Lung (tissue), 12 donors: ENCODE results near the gene BCAS3. TPM values are rescaled to one million over a fixed set of nuclear protein-coding genes. Genes with fewer than 3 reads are reported as not detected.
A peak's percentile ranks its signal among the peaks of the same experiment; 100 is the strongest.

ENCODE experiments used
- ATAC-seq: fragments of 200-7000 bp; cut with Tn5 transposase; one replicate; pipeline ENCODE4 v1.9.1; 2020; ENCODE audit warnings: moderate number of reproducible peaks; ENCODE audit not compliant: insufficient read depth, low FRiP score
- DNase-seq, 3 donors: peaks; one replicate each; pipeline ENCODE4 v3.0.0-alpha.2; 2013 to 2017
- H3K27ac ChIP-seq, 2 donors: one replicate each; pipeline ENCODE4 v1.5.1; 2013; ENCODE audit warnings: mild to moderate bottlenecking in 2 of 2, moderate library complexity in 2 of 2, control low read depth in 1 of 2, inconsistent platforms in 1 of 2, low read depth in 1 of 2, low read length in 1 of 2
- H3K27me3 ChIP-seq, 3 donors: one replicate each; pipeline ENCODE4 v1.5.1; 2013; ENCODE audit warnings: low read length in 2 of 3; ENCODE audit not compliant: control insufficient read depth in 3 of 3, insufficient read depth in 3 of 3
- H3K36me3 ChIP-seq, 4 donors: one replicate each; pipeline ENCODE4 v1.5.1; 2013; ENCODE audit warnings: low read length in 4 of 4, mild to moderate bottlenecking in 1 of 4, moderate library complexity in 1 of 4; ENCODE audit not compliant: control insufficient read depth in 4 of 4, insufficient read depth in 4 of 4
- H3K4me1 ChIP-seq, 5 donors: one replicate each; pipeline ENCODE4 v1.5.1; 2013; ENCODE audit warnings: low read length in 5 of 5, mild to moderate bottlenecking in 2 of 5, moderate library complexity in 1 of 5; ENCODE audit not compliant: control insufficient read depth in 5 of 5, insufficient read depth in 5 of 5
- H3K4me3 ChIP-seq: one replicate; pipeline ENCODE4 v1.5.1; 2013; ENCODE audit warnings: mild to moderate bottlenecking, control low read depth, moderate library complexity
- H3K9ac ChIP-seq, 2 donors: one replicate each; pipeline ENCODE4 v1.5.1; 2013; ENCODE audit warnings: low read length in 2 of 2, control low read depth in 1 of 2; ENCODE audit not compliant: insufficient read depth in 1 of 2
- H3K9me3 ChIP-seq, 4 donors: one replicate each; pipeline ENCODE4 v1.5.1; 2013; ENCODE audit warnings: low read length in 3 of 4, mild to moderate bottlenecking in 1 of 4, moderate library complexity in 1 of 4; ENCODE audit not compliant: control insufficient read depth in 4 of 4, insufficient read depth in 3 of 4
- WGBS, 2 donors: extraction: QIAGEN DNeasy Blood & Tissue Kit; methylation state at CpG; one replicate each; pipeline ENCODE4 v1.1.7; 2013; 5-methylcytosine and 5-hydroxymethylcytosine counted together
- polyA plus RNA-seq, 2 donors: library from polyadenylated mRNA; stranded (reverse); fragments of 200-250 nt; gene quantifications; one replicate each; pipeline ENCODE4 v1.2.1, GENCODE V29; 2013
- total RNA-seq, 2 donors: library from RNA; depleted of rRNA in 1 of 2; stranded (reverse); fragments of >200 nt in 1 of 2; gene quantifications; one replicate each; pipeline ENCODE4 v1.2.1, GENCODE V29; 2014 to 2021
- TF ChIP-seq, protein P1 (sequence below): IDR thresholded peaks from 2 replicates; pipeline ENCODE4 v1.5.1; 2012; ENCODE audit warnings: mild to moderate bottlenecking; ENCODE audit errors: control extremely low read depth, extremely low read depth
- donor health status: control.
- donor health status: control.
- donor health status: Bipolar disorder and iron deficiency.
- donor health status: healthy.
- donor health status: DM: yes; HTN: yes; CAD: no.

Gene BCAS3
- total and polyA plus RNA-seq, 4 donors: 4.0 to 101 (median 20.3) TPM

GRCh38 chr17:61296058-61296457, 618.4 kb downstream of the BCAS3 start:
- Histone ChIP-seq H3K9me3 (no peaks in the 10 kb centered on the region), H3K9ac (no peak overlapping the region), H3K27ac (no peak overlapping the region), H3K4me1 (peaks cover 6 to 58% (median 13%) of the 10 kb centered on the region in 5 donors), H3K27me3 (no peaks in the 10 kb centered on the region), H3K36me3 (no peaks in the 10 kb centered on the region), H3K4me3 (no peak overlapping the region)
- no peak for DNase-seq
- WGBS, 2 donors: 94 to 96% methylated on average over 2 of the region's 2 CpGs
- no peak for ATAC-seq
- TF ChIP-seq, protein P1, sequence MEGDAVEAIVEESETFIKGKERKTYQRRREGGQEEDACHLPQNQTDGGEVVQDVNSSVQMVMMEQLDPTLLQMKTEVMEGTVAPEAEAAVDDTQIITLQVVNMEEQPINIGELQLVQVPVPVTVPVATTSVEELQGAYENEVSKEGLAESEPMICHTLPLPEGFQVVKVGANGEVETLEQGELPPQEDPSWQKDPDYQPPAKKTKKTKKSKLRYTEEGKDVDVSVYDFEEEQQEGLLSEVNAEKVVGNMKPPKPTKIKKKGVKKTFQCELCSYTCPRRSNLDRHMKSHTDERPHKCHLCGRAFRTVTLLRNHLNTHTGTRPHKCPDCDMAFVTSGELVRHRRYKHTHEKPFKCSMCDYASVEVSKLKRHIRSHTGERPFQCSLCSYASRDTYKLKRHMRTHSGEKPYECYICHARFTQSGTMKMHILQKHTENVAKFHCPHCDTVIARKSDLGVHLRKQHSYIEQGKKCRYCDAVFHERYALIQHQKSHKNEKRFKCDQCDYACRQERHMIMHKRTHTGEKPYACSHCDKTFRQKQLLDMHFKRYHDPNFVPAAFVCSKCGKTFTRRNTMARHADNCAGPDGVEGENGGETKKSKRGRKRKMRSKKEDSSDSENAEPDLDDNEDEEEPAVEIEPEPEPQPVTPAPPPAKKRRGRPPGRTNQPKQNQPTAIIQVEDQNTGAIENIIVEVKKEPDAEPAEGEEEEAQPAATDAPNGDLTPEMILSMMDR: no peak

DNA sequence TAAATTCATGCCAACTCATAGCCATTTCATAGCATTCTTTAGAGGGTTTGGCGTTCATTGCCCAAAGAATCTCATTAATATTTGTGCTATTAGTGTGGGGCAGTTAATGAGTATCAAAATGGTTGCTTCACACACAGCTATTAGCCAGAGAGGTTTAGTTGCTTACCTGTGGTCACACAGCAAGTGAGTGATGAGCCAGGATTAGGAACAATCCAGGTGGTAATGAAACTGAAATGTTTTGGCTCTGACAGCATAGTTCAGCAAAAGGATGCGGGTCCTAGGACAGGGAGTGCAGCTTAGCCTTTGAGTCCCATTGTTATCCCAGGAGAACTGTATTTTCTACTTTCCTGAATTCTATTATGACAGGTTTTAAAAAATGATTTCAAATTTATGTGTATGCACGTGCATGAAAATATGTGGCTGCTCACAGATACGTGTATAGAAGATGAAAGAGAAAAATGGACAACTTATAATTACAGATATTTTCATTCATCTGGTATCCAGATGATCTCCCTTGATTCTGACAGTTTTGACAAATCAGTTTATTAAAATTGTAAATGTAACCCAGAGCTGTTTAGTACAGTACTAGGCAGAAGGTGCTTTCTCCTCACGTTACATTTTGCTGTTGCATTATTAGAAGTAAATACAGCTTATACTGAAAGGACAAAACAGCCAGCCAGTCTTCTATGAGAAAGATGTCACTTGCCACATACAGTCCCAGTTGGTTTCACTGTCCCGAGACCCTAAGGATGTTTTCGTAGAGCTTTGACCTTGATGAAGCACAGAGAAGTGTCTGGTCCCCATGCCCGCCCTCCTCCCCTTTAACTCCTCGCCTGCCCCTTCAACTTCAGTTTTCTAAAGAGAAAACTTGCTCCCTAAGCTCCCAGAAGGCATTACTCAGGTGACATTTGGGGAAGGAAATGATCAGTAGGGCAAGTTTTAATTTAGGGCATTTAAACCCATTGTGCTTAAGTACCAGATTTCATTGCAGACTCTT, 622.2 kb downstream of the BCAS3 start:
- Histone ChIP-seq H3K27me3 (no peaks in the 10 kb centered on the region), H3K9ac (no peak overlapping the region), H3K36me3 (no peaks in the 10 kb centered on the region), H3K27ac (no peak overlapping the region), H3K4me3 (no peak overlapping the region), H3K4me1 (peaks cover 0 to 40% (median 10%) of the 10 kb centered on the region in 5 donors), H3K9me3 (no peaks in the 10 kb centered on the region)
- no peak for DNase-seq
- WGBS, 2 donors: 87 to 92% methylated on average over 9 of the region's 9 CpGs
- TF ChIP-seq, protein P1: no peak
- ATAC-seq: no peak

DNA sequence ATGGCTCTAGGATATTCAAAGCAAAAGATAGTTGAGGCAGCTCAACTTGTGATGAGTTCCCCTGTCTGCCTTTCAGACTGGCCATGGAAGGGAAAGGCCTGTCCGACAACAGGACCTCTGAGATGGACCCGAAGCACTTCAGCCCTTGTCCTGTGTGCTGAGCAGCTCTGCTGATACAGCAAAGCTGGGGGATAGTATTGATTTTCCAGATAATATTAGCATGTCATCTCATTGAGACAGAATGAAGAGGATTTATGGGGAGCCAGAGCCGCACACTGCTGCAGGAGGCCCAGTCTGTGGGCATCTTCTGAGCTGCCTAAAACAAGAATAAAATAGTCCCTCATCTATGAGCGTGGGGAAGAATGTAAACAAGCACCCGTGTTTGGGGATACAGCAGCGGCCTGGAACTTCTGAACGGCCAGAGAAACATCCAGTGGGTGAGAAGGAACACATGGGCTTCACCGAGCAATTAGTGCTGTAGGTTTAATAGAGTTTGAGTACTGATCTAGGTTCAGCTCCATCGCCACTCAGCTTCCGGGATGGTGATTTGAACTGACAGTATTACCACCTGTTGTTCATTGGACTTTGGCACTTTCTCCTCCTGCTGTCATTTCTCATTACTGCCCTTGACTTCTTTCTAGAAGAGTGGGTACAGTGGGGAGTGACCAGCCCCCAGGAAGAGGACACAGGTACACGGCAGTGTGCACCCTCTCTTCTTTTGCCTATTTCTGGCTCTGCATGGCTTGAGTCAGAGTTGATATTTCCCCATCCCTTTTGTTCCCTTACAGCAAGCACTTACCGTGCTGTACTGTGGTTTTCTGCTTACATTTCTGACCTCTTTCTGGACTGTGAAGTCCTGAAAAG, 625.5 kb downstream of the BCAS3 start:
- 86% methylated on average over 12 of the region's 12 CpGs for WGBS, 2 donors
- peak in 1 of 3 donors; percentile 55 for DNase-seq
- Histone ChIP-seq H3K4me3 (no peak overlapping the region), H3K27ac (no peak overlapping the region), H3K4me1 (peaks cover 0 to 44% (median 10%) of the 10 kb centered on the region in 5 donors), H3K9me3 (no peaks in the 10 kb centered on the region), H3K9ac (no peak overlapping the region), H3K27me3 (no peaks in the 10 kb centered on the region), H3K36me3 (no peaks in the 10 kb centered on the region)
- TF ChIP-seq, protein P1: no peak
- ATAC-seq: no peak
